Natural killer cell (primary cell): ENCODE results near the gene STARD3. TPM values are rescaled to one million over a fixed set of nuclear protein-coding genes. Genes with fewer than 3 reads are reported as not detected.
A peak's percentile ranks its signal among the peaks of the same experiment; 100 is the strongest.

Experiments used
- ATAC-seq, 3 donors: fragments of 150-1000 bp in 2 of 3; fragments of 200-7000 bp in 1 of 3; cut with Tn5 transposase; 1 replicate in 1 of 3; 2 replicates in 2 of 3; pipeline ENCODE4 v1.10.0; 2021; ENCODE audit warnings: mild to moderate bottlenecking in 2 of 3, moderate library complexity in 2 of 3
- DNase-seq, 2 donors: peaks; one replicate each; pipeline versions ENCODE4 v3.0.0 to v3.0.0-alpha.2; 2013 to 2021; ENCODE audit warnings: mixed read lengths in 1 of 2
- H3K27ac ChIP-seq: one replicate; pipeline ENCODE4 v1.5.1; 2013; ENCODE audit warnings: mild to moderate bottlenecking, low read length
- H3K27me3 ChIP-seq: one replicate; pipeline ENCODE4 v1.6.1; 2013; ENCODE audit warnings: low read length; ENCODE audit not compliant: control insufficient read depth, insufficient read depth
- H3K36me3 ChIP-seq: one replicate; pipeline ENCODE4 v1.6.1; 2013; ENCODE audit warnings: low read length; ENCODE audit not compliant: control insufficient read depth, insufficient read depth
- H3K4me1 ChIP-seq: one replicate; pipeline ENCODE4 v1.6.1; 2013; ENCODE audit warnings: low read length; ENCODE audit not compliant: control insufficient read depth, insufficient read depth
- H3K4me3 ChIP-seq: one replicate; pipeline ENCODE4 v1.5.1; 2013; ENCODE audit warnings: low read length
- H3K9me3 ChIP-seq: one replicate; pipeline ENCODE4 v1.6.1; 2013; ENCODE audit warnings: low read length; ENCODE audit not compliant: control insufficient read depth, insufficient read depth
- H3K27ac Mint-ChIP-seq, 2 donors: one replicate each; pipeline ENCODE4 v1.8.0; 2022; ENCODE audit warnings: mild to moderate bottlenecking in 2 of 2, mixed read lengths in 2 of 2, moderate library complexity in 1 of 2
- H3K27me3 Mint-ChIP-seq, 2 donors: one replicate each; pipeline ENCODE4 v1.8.0; 2022; ENCODE audit warnings: low read depth in 2 of 2, mixed read lengths in 2 of 2
- H3K36me3 Mint-ChIP-seq: one replicate; pipeline ENCODE4 v1.8.0; 2022; ENCODE audit warnings: mixed read lengths
- H3K4me1 Mint-ChIP-seq, 2 donors: one replicate each; pipeline ENCODE4 v1.8.0; 2022; ENCODE audit warnings: mixed read lengths in 2 of 2
- H3K4me3 Mint-ChIP-seq: one replicate; pipeline ENCODE4 v1.8.0; 2022; ENCODE audit warnings: mild to moderate bottlenecking, moderate library complexity, mixed read lengths
- H3K9me3 Mint-ChIP-seq, 2 donors: one replicate each; pipeline ENCODE4 v1.8.0; 2022; ENCODE audit warnings: mixed read lengths in 2 of 2
- WGBS: methylation state at CpG from one replicate; pipeline ENCODE4 v1.1.7; 2013; ENCODE audit warnings: missing lambda C conversion rate; ENCODE audit not compliant: insufficient coverage; 5-methylcytosine and 5-hydroxymethylcytosine counted together
- intact Hi-C: fragments of 100-400 bp; cut with micrococcal nuclease; formaldehyde crosslinking; loops from one replicate; pipeline ENCODE4 v1.14.2; 2022
- total RNA-seq, 4 donors: library from RNA; stranded (reverse); fragments of 120-200 nt in 1 of 4; gene quantifications; one replicate each; pipeline versions ENCODE4 v1.2.3 to v1.2.4, GENCODE V29; 2013 to 2022
- TF ChIP-seq, protein P1 (sequence below): fragments of 200-600 bp; IDR thresholded peaks from one replicate; pipeline ENCODE4 v1.8.0; 2022; ENCODE audit warnings: antibody characterized with exemption

Gene STARD3
- total RNA-seq, 3 donors from 2014 or later (not counting 1 experiment from before 2014, with no cell fraction given) = 97.1 to 115 (median 105) TPM

DNA sequence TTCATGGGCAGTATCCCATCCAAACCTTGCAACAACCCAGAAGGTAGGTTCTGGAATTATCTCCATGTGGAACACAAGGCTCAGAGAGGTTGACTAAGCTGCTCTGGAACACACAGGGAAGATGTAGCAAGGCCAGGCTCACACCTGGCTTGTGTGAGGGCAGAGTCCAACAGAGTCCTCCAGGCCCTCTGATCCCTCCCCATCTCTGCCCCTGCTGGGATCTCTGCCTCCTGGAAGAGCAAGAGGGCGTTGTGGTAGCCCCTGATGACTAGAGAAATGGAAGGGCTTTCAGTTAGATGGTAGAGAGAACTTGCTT, 17.2 kb upstream of the STARD3 start:
- 63% methylated on average over 1 of the region's 1 CpG for WGBS
- peaks cover 23 to 27% of the 10 kb centered on the region in 2 donors for H3K4me1 Mint-ChIP-seq

DNA sequence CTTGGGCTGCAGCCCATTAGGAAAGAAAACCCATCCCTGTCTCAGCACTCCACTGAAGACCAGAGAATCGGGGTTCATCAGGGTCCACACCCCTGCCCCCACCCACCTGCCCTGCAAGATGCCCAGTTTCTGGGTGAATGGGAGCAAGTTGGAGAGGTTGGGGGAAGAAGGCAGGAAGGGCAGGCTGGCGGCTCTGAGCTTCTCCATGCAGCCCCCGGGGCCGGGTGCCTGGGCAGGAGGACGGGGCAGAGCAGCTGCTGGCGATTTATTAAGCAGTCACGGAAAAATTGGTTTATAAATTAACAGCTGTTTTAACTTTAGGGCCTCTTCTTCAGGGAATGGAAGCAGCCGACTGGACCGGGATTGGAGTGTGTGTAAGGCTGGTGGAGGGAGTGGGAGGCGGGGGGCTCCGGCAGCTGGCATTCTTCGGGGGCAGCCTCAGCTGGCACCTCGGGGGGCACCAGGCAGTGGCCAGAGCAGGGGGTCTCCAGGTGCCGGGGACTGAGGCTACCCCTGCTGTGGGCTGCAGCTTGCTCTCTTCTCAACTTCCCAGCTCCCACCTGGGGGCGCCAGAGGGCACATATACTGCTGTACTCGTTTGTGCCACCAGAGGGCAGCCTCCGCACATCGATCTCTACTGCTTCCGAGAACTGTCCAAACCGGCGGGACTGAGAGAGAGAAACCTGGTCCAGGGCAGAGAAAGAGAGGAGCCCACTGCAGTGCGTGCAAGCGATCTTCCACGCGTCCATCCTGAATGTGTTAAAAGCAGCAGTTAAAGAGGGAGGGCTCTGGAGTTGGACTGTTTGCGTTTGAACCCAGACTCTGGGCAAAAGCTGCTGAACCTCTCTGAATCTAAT, 15.2 kb upstream of the STARD3 start:
- no peaks in the 10 kb centered on the region for H3K36me3 Mint-ChIP-seq
- WGBS = 14% methylated on average over 25 of the region's 26 CpGs
- H3K27ac ChIP-seq = peak overlapping the region; percentile 5
- TF ChIP-seq, protein P1, sequence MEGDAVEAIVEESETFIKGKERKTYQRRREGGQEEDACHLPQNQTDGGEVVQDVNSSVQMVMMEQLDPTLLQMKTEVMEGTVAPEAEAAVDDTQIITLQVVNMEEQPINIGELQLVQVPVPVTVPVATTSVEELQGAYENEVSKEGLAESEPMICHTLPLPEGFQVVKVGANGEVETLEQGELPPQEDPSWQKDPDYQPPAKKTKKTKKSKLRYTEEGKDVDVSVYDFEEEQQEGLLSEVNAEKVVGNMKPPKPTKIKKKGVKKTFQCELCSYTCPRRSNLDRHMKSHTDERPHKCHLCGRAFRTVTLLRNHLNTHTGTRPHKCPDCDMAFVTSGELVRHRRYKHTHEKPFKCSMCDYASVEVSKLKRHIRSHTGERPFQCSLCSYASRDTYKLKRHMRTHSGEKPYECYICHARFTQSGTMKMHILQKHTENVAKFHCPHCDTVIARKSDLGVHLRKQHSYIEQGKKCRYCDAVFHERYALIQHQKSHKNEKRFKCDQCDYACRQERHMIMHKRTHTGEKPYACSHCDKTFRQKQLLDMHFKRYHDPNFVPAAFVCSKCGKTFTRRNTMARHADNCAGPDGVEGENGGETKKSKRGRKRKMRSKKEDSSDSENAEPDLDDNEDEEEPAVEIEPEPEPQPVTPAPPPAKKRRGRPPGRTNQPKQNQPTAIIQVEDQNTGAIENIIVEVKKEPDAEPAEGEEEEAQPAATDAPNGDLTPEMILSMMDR = peak; percentile 100
- H3K9me3 Mint-ChIP-seq = no peaks in the 10 kb centered on the region
- H3K36me3 ChIP-seq = no peaks in the 10 kb centered on the region
- H3K4me1 Mint-ChIP-seq = peaks cover 23 to 38% of the 10 kb centered on the region in 2 donors
- H3K27ac Mint-ChIP-seq = peak overlapping the region in 1 of 2 donors; percentile 36
- peak overlapping the region; percentile 57 for H3K4me3 Mint-ChIP-seq
- DNase-seq (peak; percentile 92 to 93), ATAC-seq (peak; percentile 86 to 97 (median 87))
- H3K4me3 ChIP-seq = no peak overlapping the region
- peaks cover 10 to 21% of the 10 kb centered on the region in 2 donors for H3K27me3 Mint-ChIP-seq
- H3K27me3 ChIP-seq = peaks cover 9% of the 10 kb centered on the region
- peaks cover 38% of the 10 kb centered on the region for H3K4me1 ChIP-seq
- intact Hi-C loops = loop anchor here (1.0 to 5.0 kb wide), 6 partner anchors 15 to 406 kb away; partner anchors contain the start of genes IKZF3, PNMT, STARD3 and TCAP
- H3K9me3 ChIP-seq = no peaks in the 10 kb centered on the region

More for the DNA sequence above, 17.2 kb upstream of the STARD3 start:
- intact Hi-C loops = loop anchor here (5.0 kb wide), 1 partner anchor 48 kb away; the partner anchor contains the start of genes PNMT and TCAP
- no peaks in the 10 kb centered on the region for H3K9me3 ChIP-seq
- no peaks in the 10 kb centered on the region for H3K36me3 ChIP-seq
- H3K27me3 ChIP-seq = peaks cover 5% of the 10 kb centered on the region
- Mint-ChIP-seq H3K9me3 (no peaks in the 10 kb centered on the region), H3K27ac (no peak overlapping the region), H3K4me3 (no peak overlapping the region), H3K36me3 (no peaks in the 10 kb centered on the region), H3K27me3 (peaks cover 9 to 17% of the 10 kb centered on the region in 2 donors)
- TF ChIP-seq, protein P1 = no peak
- H3K27ac ChIP-seq = no peak overlapping the region
- ATAC-seq (no peak), DNase-seq (no peak)
- no peak overlapping the region for H3K4me3 ChIP-seq
- H3K4me1 ChIP-seq = peaks cover 35% of the 10 kb centered on the region

DNA sequence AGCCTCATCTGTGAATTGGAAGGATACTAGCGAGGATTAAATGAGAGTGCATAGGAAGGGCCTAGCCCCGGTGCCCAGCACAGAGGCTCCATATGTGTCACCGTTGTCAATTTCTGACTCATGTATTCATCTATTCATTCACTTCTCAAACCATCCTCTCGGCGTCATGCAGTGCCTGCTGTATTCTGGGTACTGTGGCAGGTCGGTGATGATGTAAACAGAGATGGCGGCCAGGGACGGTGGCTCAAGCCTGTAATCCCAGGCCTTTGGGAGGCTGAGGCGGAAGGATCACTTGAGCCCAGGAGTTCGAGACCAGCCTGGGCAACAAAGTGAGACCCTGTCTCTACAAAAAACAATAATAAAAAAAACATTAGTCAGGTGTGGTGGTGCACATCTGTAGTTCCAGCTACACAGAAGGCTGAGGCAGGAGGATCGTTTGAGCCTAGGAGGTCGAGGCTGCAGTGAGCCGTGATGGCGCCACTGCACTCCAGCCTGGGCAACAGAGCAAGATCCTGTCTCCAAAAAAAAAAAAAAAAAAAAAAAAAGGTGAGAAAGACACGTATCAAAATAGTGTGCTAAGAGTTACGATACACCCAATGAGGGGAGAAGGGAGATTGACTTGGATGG, 14.5 kb upstream of the STARD3 start:
- Histone ChIP-seq H3K4me1 (peaks cover 36% of the 10 kb centered on the region), H3K36me3 (no peaks in the 10 kb centered on the region), H3K9me3 (no peaks in the 10 kb centered on the region), H3K27ac (peak overlapping the region; percentile 5), H3K4me3 (no peak overlapping the region), H3K27me3 (peaks cover 8% of the 10 kb centered on the region)
- Mint-ChIP-seq H3K36me3 (no peaks in the 10 kb centered on the region), H3K27me3 (peaks cover 10 to 23% of the 10 kb centered on the region in 2 donors), H3K4me1 (peaks cover 23 to 39% of the 10 kb centered on the region in 2 donors), H3K4me3 (peak overlapping the region; percentile 57), H3K9me3 (no peaks in the 10 kb centered on the region), H3K27ac (peak overlapping the region in 1 of 2 donors; percentile 36)
- intact Hi-C loops = loop anchor here (1.0 to 5.0 kb wide), 7 partner anchors 14 to 405 kb away; partner anchors contain the start of genes IKZF3, PNMT, PSMD3 and STARD3
- TF ChIP-seq, protein P1 = no peak
- 48% methylated on average over 16 of the region's 16 CpGs for WGBS
- peak in 2 of 3 donors; percentile 10 to 16 for ATAC-seq
- DNase-seq = peak in 1 of 2 donors; percentile 64
